GM21528 (cell line): ENCODE measurements around the gene EFCAB12.

Experiments
- ATAC-seq: cut with Tn5 transposase; IDR thresholded peaks from one replicate; pipeline ENCODE4 v1.9.1; 2021; ENCODE audit warnings: mild to moderate bottlenecking, moderate library complexity; ENCODE audit not compliant: unreplicated experiment, low FRiP score

The EFCAB12 gene

DNA sequence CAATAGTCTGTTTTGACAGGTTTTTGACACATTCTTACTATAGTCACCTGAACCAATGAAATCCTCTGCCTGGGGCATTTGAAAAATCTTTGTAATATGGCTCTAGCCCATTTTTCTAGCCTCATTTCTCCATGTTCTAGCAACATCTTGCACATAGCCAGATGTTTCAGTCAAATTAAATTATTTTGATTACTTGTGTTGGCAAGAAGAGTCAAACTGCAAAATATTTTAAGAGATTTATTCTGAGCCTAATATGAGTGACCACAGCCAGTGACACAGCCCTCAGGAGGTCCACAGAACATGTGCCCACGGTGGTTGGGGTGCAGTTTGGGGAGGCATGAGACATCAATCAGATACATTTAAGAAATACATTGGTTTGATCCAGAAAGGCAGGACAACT is 18.5 kb upstream of the EFCAB12 start:
- ATAC-seq = no peak

GRCh38 chr3:129445471-129445870 is 17.0 kb upstream of the EFCAB12 start:
- no peak for ATAC-seq

DNA sequence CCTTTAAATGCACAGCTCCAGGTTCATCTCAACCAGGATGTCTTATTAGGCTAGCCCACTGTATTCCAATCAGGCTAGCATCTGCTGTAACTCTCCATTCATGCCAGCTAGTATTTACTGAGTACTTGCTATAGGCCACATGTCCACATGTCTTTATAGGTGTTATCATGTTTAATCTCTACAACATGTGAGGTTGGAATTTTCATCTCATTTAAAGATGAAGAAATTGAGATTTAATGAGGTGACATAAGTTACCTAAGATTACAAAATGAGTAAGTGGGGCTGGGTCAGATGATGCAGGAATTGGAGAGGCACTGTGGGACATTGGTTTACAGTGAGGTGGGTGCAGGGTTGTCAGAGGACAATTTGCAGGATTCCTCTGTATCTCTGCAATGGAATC is 14.5 kb upstream of the EFCAB12 start:
- ATAC-seq = no peak

- ATAC-seq = no peak
Measured at GRCh38 chr3:129442486-129442885, 14.1 kb upstream of the EFCAB12 start.

GRCh38 chr3:129441782-129442181 is 13.3 kb upstream of the EFCAB12 start:
- no peak for ATAC-seq

DNA sequence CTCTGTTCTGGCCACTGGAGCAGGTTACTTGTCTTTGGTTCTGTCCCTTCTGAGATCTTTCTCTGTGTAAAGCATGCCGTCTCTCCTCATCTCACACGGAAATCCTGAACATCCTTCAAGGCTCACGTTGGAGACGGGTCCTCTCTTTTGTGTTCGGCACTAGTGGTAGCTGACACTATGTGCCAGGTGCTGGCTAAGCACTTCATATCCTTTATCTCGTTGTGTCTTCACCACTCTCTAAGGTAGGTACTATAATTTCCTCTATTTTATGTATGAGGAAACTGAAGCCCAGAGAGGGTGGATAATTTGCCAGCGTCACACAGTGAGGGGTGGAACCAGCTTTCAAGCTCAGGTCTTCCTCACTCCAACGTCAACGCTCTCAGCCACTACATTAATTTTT is 12.8 kb upstream of the EFCAB12 start:
- ATAC-seq = no peak

DNA sequence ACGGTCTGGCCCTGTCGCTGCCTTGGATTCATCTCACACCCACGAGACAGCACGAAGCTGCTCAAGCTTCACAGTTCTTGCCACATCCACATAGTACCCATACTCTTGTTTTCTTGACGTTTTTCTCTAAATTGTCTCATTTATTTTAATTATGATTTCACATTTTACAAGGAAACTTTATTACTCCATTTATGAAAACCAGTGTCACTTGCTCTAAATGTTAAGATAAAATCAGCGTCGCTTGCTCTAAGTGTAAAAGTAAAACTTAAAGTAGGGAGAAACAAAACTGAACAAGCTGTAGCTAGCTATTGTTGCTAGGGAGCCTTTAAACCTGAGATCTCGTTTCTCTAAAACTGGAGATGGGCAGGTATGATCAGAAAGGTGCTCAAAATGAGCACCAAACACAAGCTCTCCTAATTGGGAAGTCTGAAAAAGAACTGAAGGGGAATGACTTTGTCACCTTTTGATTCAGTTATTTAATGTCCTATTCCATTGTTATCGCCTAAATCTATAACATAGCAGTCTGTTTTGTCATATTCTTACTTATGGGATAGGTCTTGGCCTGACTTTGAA is 12.3 kb upstream of the EFCAB12 start:
- no peak for ATAC-seq

GRCh38 chr3:129439817-129440617 is 11.6 kb upstream of the EFCAB12 start, which contains the start of the genes IFT122 and MBD4:
Gene IFT122 (plus strand): TSS chr3:129440224. CDS start chr3:129440331, 107 bp downstream.
Gene MBD4 (minus strand): TSS chr3:129439948. CDS start chr3:129439833, 115 bp downstream.
- ATAC-seq = peak; percentile 86

DNA sequence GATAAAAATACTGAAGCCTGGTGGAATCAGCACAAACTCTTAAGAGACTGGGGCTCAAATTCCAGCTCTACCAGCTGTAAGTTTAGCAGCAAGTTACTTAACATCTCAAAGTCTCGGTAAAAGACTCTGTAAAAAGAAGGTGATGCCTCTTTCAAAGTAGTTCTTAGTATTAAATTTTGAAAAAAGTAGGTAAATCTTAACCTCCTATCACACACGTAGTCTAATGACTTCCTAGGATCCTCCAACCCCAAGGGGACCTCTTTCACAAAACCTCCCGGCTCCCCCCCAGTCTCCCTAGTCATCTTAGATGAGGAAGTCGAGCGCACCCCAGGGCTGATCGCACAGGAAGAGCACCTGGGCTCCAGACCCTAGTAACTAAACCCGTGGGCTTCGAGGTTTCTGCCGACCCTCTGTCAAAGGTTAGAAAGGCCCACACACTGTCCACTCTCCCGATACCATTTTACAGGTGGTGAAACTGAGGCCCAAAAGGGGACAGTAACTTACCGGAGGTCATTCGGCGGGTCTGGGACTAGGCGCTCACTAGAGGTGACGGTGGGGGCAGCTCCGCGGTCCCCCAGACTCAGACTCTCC is 10.9 kb upstream of the EFCAB12 start:
- peak; percentile 34 for ATAC-seq

- no peak for ATAC-seq
Measured at GRCh38 chr3:129435367-129435766, 6.9 kb upstream of the EFCAB12 start.

GRCh38 chr3:129434140-129434539 is 5.7 kb upstream of the EFCAB12 start:
- ATAC-seq = no peak

DNA sequence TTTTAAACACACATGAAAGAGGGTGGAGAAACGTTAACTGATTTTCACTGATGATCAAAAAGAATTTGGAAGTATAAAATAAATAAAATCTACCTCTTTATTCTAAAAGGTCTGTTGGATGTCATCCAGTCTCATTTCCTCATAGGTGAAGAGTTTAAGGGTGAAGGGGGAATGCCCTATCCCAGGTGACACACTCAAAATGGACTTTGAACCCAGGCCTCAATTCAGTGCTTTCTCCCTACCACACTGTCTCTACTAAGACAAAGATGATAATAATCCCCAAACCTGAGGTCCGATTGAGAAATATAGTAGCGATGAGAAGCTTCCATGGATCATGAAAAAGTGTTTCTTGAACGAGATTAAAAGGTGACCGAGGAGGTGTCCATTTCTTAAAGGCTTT is 5.1 kb upstream of the EFCAB12 start:
- ATAC-seq = no peak

- ATAC-seq = no peak
Measured at GRCh38 chr3:129432671-129433070, 4.2 kb upstream of the EFCAB12 start.

DNA sequence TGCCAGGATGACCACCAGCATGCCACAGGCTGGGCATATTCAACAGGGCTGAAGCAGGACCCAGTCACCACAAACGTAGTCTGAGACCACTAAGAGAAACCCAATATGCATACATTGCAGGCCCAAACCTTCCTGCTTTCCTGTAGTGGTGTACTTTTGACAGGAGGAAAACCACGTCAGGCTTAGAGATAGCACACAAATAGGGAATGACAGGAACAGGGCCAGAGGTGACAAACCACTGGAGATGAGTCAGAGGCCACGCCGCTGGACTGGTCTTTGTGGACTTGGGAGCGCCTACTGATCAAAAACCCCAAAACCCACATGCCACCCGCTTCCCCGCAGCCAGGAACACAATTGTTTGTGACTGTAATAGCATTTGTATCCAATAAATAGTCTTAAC is 3.6 kb upstream of the EFCAB12 start:
- no peak for ATAC-seq

GRCh38 chr3:129429602-129430001 is 1.2 kb upstream of the EFCAB12 start:
- no peak for ATAC-seq

DNA sequence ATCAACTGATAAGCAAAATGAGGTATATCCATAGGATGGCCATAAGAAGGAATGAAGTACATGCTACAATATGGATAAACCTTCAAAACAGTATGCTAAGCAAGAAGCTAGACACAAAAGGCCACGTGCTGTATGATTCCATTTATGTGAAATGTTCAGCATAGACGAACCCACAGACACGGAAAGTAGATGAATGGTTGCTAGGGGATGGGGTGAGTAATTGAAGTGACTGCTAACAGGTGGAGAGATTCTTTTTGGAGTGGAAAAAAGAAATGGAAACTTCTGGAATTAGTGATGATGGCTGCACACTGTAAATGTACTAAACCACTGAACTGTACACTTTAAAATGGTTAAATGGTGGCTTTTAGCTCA is 630 bp upstream of the EFCAB12 start:
- no peak for ATAC-seq

GRCh38 chr3:129428007-129428375 is 445 bp downstream of the EFCAB12 start:
- no peak for ATAC-seq

GRCh38 chr3:129425619-129426018 is 2.8 kb downstream of the EFCAB12 start:
- ATAC-seq = no peak

DNA sequence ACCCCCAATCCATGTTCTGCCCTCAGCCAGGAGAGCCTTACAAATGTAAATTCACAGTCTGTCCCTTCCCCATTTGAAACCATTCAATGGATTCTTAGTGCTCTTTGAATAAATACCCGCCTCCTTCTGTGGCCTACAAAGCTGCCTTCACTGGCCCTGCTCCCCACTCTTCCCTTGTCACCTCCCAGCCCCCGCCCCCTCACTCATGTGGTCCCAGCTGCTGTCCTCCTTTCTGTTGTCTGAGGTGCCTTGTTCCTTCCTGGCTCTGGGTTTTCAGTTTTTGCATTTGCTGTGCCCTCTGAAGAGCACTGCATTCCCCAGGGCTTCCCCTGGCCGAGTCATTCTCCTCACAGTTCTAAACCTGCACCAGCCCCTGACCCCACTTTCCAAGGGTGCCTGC is 3.2 kb downstream of the EFCAB12 start:
- no peak for ATAC-seq

- ATAC-seq = no peak
Measured at GRCh38 chr3:129424185-129424841, 4.1 kb downstream of the EFCAB12 start.

DNA sequence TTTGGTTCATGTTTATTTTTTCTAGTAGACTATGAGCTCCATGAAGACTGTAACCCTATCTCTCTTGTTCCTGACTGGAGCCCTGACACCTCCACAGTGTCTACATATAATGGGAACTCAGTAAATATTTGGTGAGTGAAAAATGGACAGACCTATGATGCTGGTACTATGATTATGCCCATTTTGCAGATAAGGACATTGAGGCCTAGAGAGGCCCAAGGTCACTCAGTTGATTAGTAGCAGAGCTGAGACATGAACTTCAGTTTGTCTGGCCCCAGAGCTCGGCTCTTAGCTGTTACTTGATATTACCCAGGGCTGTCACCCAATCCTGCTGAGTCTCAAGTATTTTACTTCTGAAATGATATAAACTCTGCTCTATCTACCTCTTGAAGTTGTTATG is 5.5 kb downstream of the EFCAB12 start:
- no peak for ATAC-seq
